IPS-15b (cell line): Measurements from ENCODE around the gene LCE1A.

Source experiments
- H3K27me3 ChIP-seq: one replicate; pipeline ENCODE4 v1.6.1; 2013; ENCODE audit warnings: low read length; ENCODE audit not compliant: control insufficient read depth, insufficient read depth
- H3K36me3 ChIP-seq: one replicate; pipeline ENCODE4 v1.6.1; 2013; ENCODE audit warnings: low read length; ENCODE audit not compliant: control insufficient read depth, insufficient read depth
- H3K4me1 ChIP-seq: one replicate; pipeline ENCODE4 v1.6.1; 2013; ENCODE audit warnings: mild to moderate bottlenecking, low read length; ENCODE audit not compliant: control insufficient read depth, insufficient read depth
- H3K4me3 ChIP-seq: one replicate; pipeline ENCODE4 v1.5.1; 2013; ENCODE audit warnings: low read depth, low read length
- H3K9ac ChIP-seq: one replicate; pipeline ENCODE4 v1.6.1; 2013; ENCODE audit warnings: low read depth, mild to moderate bottlenecking, low read length
- H3K9me3 ChIP-seq: one replicate; pipeline ENCODE4 v1.6.1; 2013; ENCODE audit warnings: mild to moderate bottlenecking, low read length; ENCODE audit not compliant: control insufficient read depth, insufficient read depth

The LCE1A gene

GRCh38 chr1:152827173-152827572 is at the start of gene LCE1A:
LCE1A (plus strand) TSS chr1:152827473; CDS start chr1:152827473, 0 bp downstream.
- H3K27me3 ChIP-seq: no peaks in the 10 kb centered on the region
- no peaks in the 10 kb centered on the region for H3K4me1 ChIP-seq
- peaks cover 14% of the 10 kb centered on the region for H3K9me3 ChIP-seq
- H3K4me3 ChIP-seq: no peak within 1 kb of the TSS
- H3K36me3 ChIP-seq: no peaks in the 10 kb centered on the region
- no peak within 1 kb of the TSS for H3K9ac ChIP-seq

GRCh38 chr1:152777510-152778137 is 49.6 kb upstream of the LCE1A start:
- Histone ChIP-seq H3K4me3 (no peak overlapping the region), H3K9me3 (peaks cover 14% of the 10 kb centered on the region), H3K27me3 (no peaks in the 10 kb centered on the region), H3K9ac (no peak overlapping the region), H3K4me1 (no peaks in the 10 kb centered on the region), H3K36me3 (no peaks in the 10 kb centered on the region)

GRCh38 chr1:152783095-152783494 is 44.2 kb upstream of the LCE1A start:
- Histone ChIP-seq H3K27me3 (no peaks in the 10 kb centered on the region), H3K9me3 (peaks cover 8% of the 10 kb centered on the region), H3K9ac (no peak overlapping the region), H3K4me3 (no peak overlapping the region), H3K4me1 (no peaks in the 10 kb centered on the region), H3K36me3 (no peaks in the 10 kb centered on the region)

- peaks cover 4% of the 10 kb centered on the region for H3K9me3 ChIP-seq
- no peaks in the 10 kb centered on the region for H3K27me3 ChIP-seq
- no peaks in the 10 kb centered on the region for H3K4me1 ChIP-seq
- H3K9ac ChIP-seq: no peak within 1 kb of the TSS
- no peak within 1 kb of the TSS for H3K4me3 ChIP-seq
- no peaks in the 10 kb centered on the region for H3K36me3 ChIP-seq
Measured at GRCh38 chr1:152786077-152786476, 41.2 kb upstream of the LCE1A start, which contains the start of gene LCE1E. LCE1E (plus strand) TSS chr1:152786257; CDS start chr1:152787300, 1,043 bp downstream.

GRCh38 chr1:152795686-152796085 is 31.6 kb upstream of the LCE1A start:
- Histone ChIP-seq H3K9me3 (no peaks in the 10 kb centered on the region), H3K27me3 (no peaks in the 10 kb centered on the region)

GRCh38 chr1:152796421-152796820 is 30.9 kb upstream of the LCE1A start, which contains the start of gene LCE1D:
LCE1D (plus strand) TSS chr1:152796721; CDS start chr1:152797795, 1,074 bp downstream.
- Histone ChIP-seq H3K27me3 (no peaks in the 10 kb centered on the region), H3K9ac (no peak within 1 kb of the TSS), H3K4me1 (no peaks in the 10 kb centered on the region), H3K9me3 (no peaks in the 10 kb centered on the region), H3K36me3 (no peaks in the 10 kb centered on the region), H3K4me3 (no peak within 1 kb of the TSS)

More at GRCh38 chr1:152795686-152796085, 31.6 kb upstream of the LCE1A start:
- Histone ChIP-seq H3K4me3 (no peak overlapping the region), H3K9ac (no peak overlapping the region), H3K36me3 (no peaks in the 10 kb centered on the region), H3K4me1 (no peaks in the 10 kb centered on the region)

GRCh38 chr1:152801333-152801732 is 25.9 kb upstream of the LCE1A start:
- Histone ChIP-seq H3K27me3 (no peaks in the 10 kb centered on the region), H3K9ac (no peak overlapping the region), H3K9me3 (peaks cover 6% of the 10 kb centered on the region), H3K4me1 (no peaks in the 10 kb centered on the region), H3K4me3 (no peak overlapping the region), H3K36me3 (no peaks in the 10 kb centered on the region)

- Histone ChIP-seq H3K4me1 (no peaks in the 10 kb centered on the region), H3K27me3 (no peaks in the 10 kb centered on the region), H3K36me3 (no peaks in the 10 kb centered on the region), H3K9me3 (peaks cover 21% of the 10 kb centered on the region), H3K9ac (no peak within 1 kb of the TSS), H3K4me3 (no peak within 1 kb of the TSS)
Measured at GRCh38 chr1:152806576-152806975, 20.7 kb upstream of the LCE1A start, which contains the start of gene LCE1C. LCE1C (minus strand) TSS chr1:152806651; CDS start chr1:152805478, 1,173 bp downstream.

- Histone ChIP-seq H3K9me3 (peaks cover 21% of the 10 kb centered on the region), H3K4me1 (no peaks in the 10 kb centered on the region), H3K9ac (no peak overlapping the region), H3K27me3 (no peaks in the 10 kb centered on the region), H3K4me3 (no peak overlapping the region), H3K36me3 (no peaks in the 10 kb centered on the region)
Measured at GRCh38 chr1:152811050-152811449, 16.2 kb upstream of the LCE1A start.

- Histone ChIP-seq H3K4me3 (no peak within 1 kb of the TSS), H3K4me1 (no peaks in the 10 kb centered on the region), H3K36me3 (no peaks in the 10 kb centered on the region), H3K27me3 (no peaks in the 10 kb centered on the region), H3K9me3 (peaks cover 21% of the 10 kb centered on the region), H3K9ac (no peak within 1 kb of the TSS)
Measured at GRCh38 chr1:152811671-152812070, 15.6 kb upstream of the LCE1A start, which contains the start of gene LCE1B. LCE1B (plus strand) TSS chr1:152811971; CDS start chr1:152812447, 476 bp downstream.

GRCh38 chr1:152817309-152817708 is 10.0 kb upstream of the LCE1A start:
- no peak overlapping the region for H3K9ac ChIP-seq
- H3K4me1 ChIP-seq: no peaks in the 10 kb centered on the region
- no peaks in the 10 kb centered on the region for H3K36me3 ChIP-seq
- H3K27me3 ChIP-seq: no peaks in the 10 kb centered on the region
- H3K9me3 ChIP-seq: peaks cover 15% of the 10 kb centered on the region
- H3K4me3 ChIP-seq: no peak overlapping the region

- no peaks in the 10 kb centered on the region for H3K27me3 ChIP-seq
Measured at GRCh38 chr1:152823294-152823693, 4.0 kb upstream of the LCE1A start.

More at GRCh38 chr1:152823294-152823693, 4.0 kb upstream of the LCE1A start:
- Histone ChIP-seq H3K4me3 (no peak overlapping the region), H3K9ac (no peak overlapping the region), H3K9me3 (peaks cover 15% of the 10 kb centered on the region), H3K36me3 (no peaks in the 10 kb centered on the region), H3K4me1 (no peaks in the 10 kb centered on the region)
